ENCODE results near the gene DMD.
A peak's percentile ranks its signal among the peaks of the same experiment; 100 is the strongest.

Gene DMD

GRCh38 chrX:31522760-31523159 lies 1688.6 kb downstream of the DMD start:
- no peaks in the 10 kb centered on the region for H3K27me3 ChIP-seq (ENCODE audit: insufficient read depth, low read length)
- WGBS (ENCODE audit: extremely low coverage, insufficient coverage, insufficient read length), result no CpG with 5 or more reads among the region's 7 CpGs

DNA sequence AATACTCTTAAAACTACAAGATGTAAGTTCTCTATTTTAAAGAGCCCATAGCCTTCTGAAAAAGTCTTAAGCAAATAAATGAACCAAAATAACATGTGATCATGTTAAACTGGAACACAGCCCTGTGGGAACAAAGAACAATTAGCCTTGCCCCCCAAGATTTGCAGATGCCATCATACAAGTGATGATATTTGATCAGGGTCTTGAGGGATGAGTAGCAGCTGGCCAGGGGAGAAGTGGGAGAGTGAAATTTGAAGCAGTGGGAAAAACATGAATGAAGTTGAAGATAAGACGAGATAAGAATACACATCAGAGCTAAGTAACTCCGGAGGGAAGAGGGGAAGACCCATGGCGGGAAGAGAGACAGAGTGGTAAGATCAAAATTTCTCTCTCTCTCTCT lies 1689.4 kb downstream of the DMD start:
- H3K4me2 ChIP-seq (ENCODE audit: low read length), result no peak overlapping the region
- H3K14ac ChIP-seq (ENCODE audit: low read length), result no peak overlapping the region
- no peaks in the 10 kb centered on the region for H3K4me1 ChIP-seq (ENCODE audit: control insufficient read depth in 1 of 2, insufficient read depth in 2 of 2, low read length in 2 of 2)
- H2AFZ ChIP-seq (ENCODE audit: insufficient read depth, low read length, poor library complexity), result no peak overlapping the region
- no peak overlapping the region for H3K4me3 ChIP-seq (ENCODE audit: low read depth, low read length)
- no peak overlapping the region for H4K91ac ChIP-seq (ENCODE audit: low read depth, low read length)
- no peak for DNase-seq
- no peak overlapping the region for H3K23ac ChIP-seq (ENCODE audit: low read length)
- no peaks in the 10 kb centered on the region for H3K9me3 ChIP-seq (ENCODE audit: insufficient read depth, low read depth, low read length)
- no peak overlapping the region for H4K12ac ChIP-seq (ENCODE audit: low read depth, low read length)
- no peaks in the 10 kb centered on the region for H3K79me2 ChIP-seq (ENCODE audit: control insufficient read depth, insufficient read depth, low read length, poor library complexity)
- no peak overlapping the region for H2BK5ac ChIP-seq (ENCODE audit: low read depth, low read length, poor library complexity)
- no peak overlapping the region for H3K27ac ChIP-seq (ENCODE audit: low read depth, low read length)
- no peaks in the 10 kb centered on the region for H3K27me3 ChIP-seq (ENCODE audit: insufficient read depth, low read length)
- H3K9ac ChIP-seq (ENCODE audit: low read length), result no peak overlapping the region
- no peak overlapping the region for H3K4ac ChIP-seq (ENCODE audit: low read depth, low read length)
- no peak overlapping the region for H3K18ac ChIP-seq (ENCODE audit: low read length)
- no peak overlapping the region for H2BK12ac ChIP-seq (ENCODE audit: low read length)
- H2AK5ac ChIP-seq (ENCODE audit: low read length), result no peak overlapping the region
- no peak overlapping the region for H2BK120ac ChIP-seq (ENCODE audit: insufficient read depth, low read length, poor library complexity)
- H3K36me3 ChIP-seq (ENCODE audit: control insufficient read depth in 1 of 2, insufficient read depth in 2 of 2, low read length in 2 of 2), result no peaks in the 10 kb centered on the region
- H4K8ac ChIP-seq (ENCODE audit: low read depth, low read length), result no peak overlapping the region
- no CpG with 5 or more reads among the region's 3 CpGs for WGBS (ENCODE audit: extremely low coverage, insufficient coverage, insufficient read length)
- no peaks in the 10 kb centered on the region for H3K79me1 ChIP-seq (ENCODE audit: low read length)

More at GRCh38 chrX:31522760-31523159, 1688.6 kb downstream of the DMD start:
- H4K8ac ChIP-seq (ENCODE audit: low read depth, low read length), result no peak overlapping the region
- H2BK5ac ChIP-seq (ENCODE audit: low read depth, low read length, poor library complexity), result no peak overlapping the region
- no peak overlapping the region for H3K4me2 ChIP-seq (ENCODE audit: low read length)
- no peak overlapping the region for H3K27ac ChIP-seq (ENCODE audit: low read depth, low read length)
- no peak overlapping the region for H2AFZ ChIP-seq (ENCODE audit: insufficient read depth, low read length, poor library complexity)
- no peaks in the 10 kb centered on the region for H3K79me1 ChIP-seq (ENCODE audit: low read length)
- no peaks in the 10 kb centered on the region for H3K4me1 ChIP-seq (ENCODE audit: control insufficient read depth in 1 of 2, insufficient read depth in 2 of 2, low read length in 2 of 2)
- no peak overlapping the region for H3K4ac ChIP-seq (ENCODE audit: low read depth, low read length)
- no peaks in the 10 kb centered on the region for H3K9me3 ChIP-seq (ENCODE audit: insufficient read depth, low read depth, low read length)
- H3K79me2 ChIP-seq (ENCODE audit: control insufficient read depth, insufficient read depth, low read length, poor library complexity), result no peaks in the 10 kb centered on the region
- H4K91ac ChIP-seq (ENCODE audit: low read depth, low read length), result no peak overlapping the region
- H3K4me3 ChIP-seq (ENCODE audit: low read depth, low read length), result no peak overlapping the region
- H2BK12ac ChIP-seq (ENCODE audit: low read length), result no peak overlapping the region
- no peak overlapping the region for H3K23ac ChIP-seq (ENCODE audit: low read length)
- no peak overlapping the region for H3K9ac ChIP-seq (ENCODE audit: low read length)
- H3K18ac ChIP-seq (ENCODE audit: low read length), result no peak overlapping the region
- H4K12ac ChIP-seq (ENCODE audit: low read depth, low read length), result no peak overlapping the region
- DNase-seq, result no peak
- no peak overlapping the region for H2BK120ac ChIP-seq (ENCODE audit: insufficient read depth, low read length, poor library complexity)
- no peak overlapping the region for H3K14ac ChIP-seq (ENCODE audit: low read length)
- no peaks in the 10 kb centered on the region for H3K36me3 ChIP-seq (ENCODE audit: control insufficient read depth in 1 of 2, insufficient read depth in 2 of 2, low read length in 2 of 2)
- H2AK5ac ChIP-seq (ENCODE audit: low read length), result no peak overlapping the region

DNA sequence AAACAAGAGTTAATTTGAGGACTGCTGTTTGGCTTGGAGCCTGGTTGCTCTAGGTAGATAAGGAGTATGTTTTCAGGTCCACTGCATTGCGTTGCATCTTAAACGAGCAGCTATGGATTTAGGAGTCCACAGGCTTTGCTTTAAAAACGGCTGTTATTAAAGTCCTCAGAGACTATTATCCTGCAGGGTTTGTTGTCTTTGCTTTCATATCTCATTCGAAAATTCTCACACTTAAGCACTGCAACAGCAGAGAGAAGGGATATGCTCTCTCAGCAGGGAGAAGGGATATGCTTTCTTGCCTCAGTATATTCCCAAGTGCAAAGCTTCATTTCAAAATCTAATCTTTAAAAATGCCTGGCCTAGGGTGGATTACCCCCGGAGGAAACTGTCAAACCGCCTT lies 1694.8 kb downstream of the DMD start:
- no peak overlapping the region for H3K4ac ChIP-seq (ENCODE audit: low read depth, low read length)
- no peak overlapping the region for H2AK5ac ChIP-seq (ENCODE audit: low read length)
- no peaks in the 10 kb centered on the region for H3K79me1 ChIP-seq (ENCODE audit: low read length)
- no peaks in the 10 kb centered on the region for H3K36me3 ChIP-seq (ENCODE audit: control insufficient read depth in 1 of 2, insufficient read depth in 2 of 2, low read length in 2 of 2)
- H4K8ac ChIP-seq (ENCODE audit: low read depth, low read length), result no peak overlapping the region
- H3K4me3 ChIP-seq (ENCODE audit: low read depth, low read length), result no peak overlapping the region
- no peaks in the 10 kb centered on the region for H3K4me1 ChIP-seq (ENCODE audit: control insufficient read depth in 1 of 2, insufficient read depth in 2 of 2, low read length in 2 of 2)
- H3K27me3 ChIP-seq (ENCODE audit: insufficient read depth, low read length), result no peaks in the 10 kb centered on the region
- no peak overlapping the region for H2BK120ac ChIP-seq (ENCODE audit: insufficient read depth, low read length, poor library complexity)
- no peak overlapping the region for H3K4me2 ChIP-seq (ENCODE audit: low read length)
- no peak overlapping the region for H2AFZ ChIP-seq (ENCODE audit: insufficient read depth, low read length, poor library complexity)
- H4K91ac ChIP-seq (ENCODE audit: low read depth, low read length), result no peak overlapping the region
- H2BK12ac ChIP-seq (ENCODE audit: low read length), result no peak overlapping the region
- no peak overlapping the region for H2BK5ac ChIP-seq (ENCODE audit: low read depth, low read length, poor library complexity)
- H3K14ac ChIP-seq (ENCODE audit: low read length), result no peak overlapping the region
- H3K18ac ChIP-seq (ENCODE audit: low read length), result no peak overlapping the region
- no peak overlapping the region for H3K27ac ChIP-seq (ENCODE audit: low read depth, low read length)
- H3K9ac ChIP-seq (ENCODE audit: low read length), result no peak overlapping the region
- no peak overlapping the region for H3K23ac ChIP-seq (ENCODE audit: low read length)
- no peaks in the 10 kb centered on the region for H3K79me2 ChIP-seq (ENCODE audit: control insufficient read depth, insufficient read depth, low read length, poor library complexity)
- WGBS (ENCODE audit: extremely low coverage, insufficient coverage, insufficient read length), result no CpG with 5 or more reads among the region's 6 CpGs
- DNase-seq, result no peak
- H3K9me3 ChIP-seq (ENCODE audit: insufficient read depth, low read depth, low read length), result no peaks in the 10 kb centered on the region
- no peak overlapping the region for H4K12ac ChIP-seq (ENCODE audit: low read depth, low read length)

DNA sequence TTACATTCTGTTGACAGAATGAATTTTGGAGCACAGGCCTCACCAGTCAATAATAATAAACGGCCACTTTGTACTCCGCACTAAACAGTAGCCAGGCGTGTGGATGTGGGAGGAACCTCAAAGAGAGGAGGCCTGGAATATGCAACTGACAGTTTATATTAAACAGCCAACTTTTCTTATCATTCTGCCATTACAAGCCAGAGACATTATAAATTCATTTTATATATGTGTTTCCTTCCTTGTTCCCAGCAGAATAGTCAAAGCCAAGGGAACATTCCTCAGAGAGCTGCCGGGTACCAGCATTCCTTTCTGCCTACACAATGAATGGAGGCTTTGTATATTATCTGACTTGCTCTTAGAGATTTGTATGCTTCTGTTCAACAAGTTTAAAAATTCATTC lies 1703.0 kb downstream of the DMD start:
- H3K27me3 ChIP-seq (ENCODE audit: insufficient read depth, low read length), result no peaks in the 10 kb centered on the region
- no peaks in the 10 kb centered on the region for H3K36me3 ChIP-seq (ENCODE audit: control insufficient read depth in 1 of 2, insufficient read depth in 2 of 2, low read length in 2 of 2)
- peak; percentile 35 to 40 for DNase-seq
- H4K8ac ChIP-seq (ENCODE audit: low read depth, low read length), result no peak overlapping the region
- no peak overlapping the region for H3K23ac ChIP-seq (ENCODE audit: low read length)
- H2BK12ac ChIP-seq (ENCODE audit: low read length), result no peak overlapping the region
- H3K4me3 ChIP-seq (ENCODE audit: low read depth, low read length), result no peak overlapping the region
- H3K4ac ChIP-seq (ENCODE audit: low read depth, low read length), result no peak overlapping the region
- no peaks in the 10 kb centered on the region for H3K9me3 ChIP-seq (ENCODE audit: insufficient read depth, low read depth, low read length)
- H3K27ac ChIP-seq (ENCODE audit: low read depth, low read length), result no peak overlapping the region
- no CpG with 5 or more reads among the region's 4 CpGs for WGBS (ENCODE audit: extremely low coverage, insufficient coverage, insufficient read length)
- no peak overlapping the region for H3K14ac ChIP-seq (ENCODE audit: low read length)
- H2BK5ac ChIP-seq (ENCODE audit: low read depth, low read length, poor library complexity), result no peak overlapping the region
- no peak overlapping the region for H2BK120ac ChIP-seq (ENCODE audit: insufficient read depth, low read length, poor library complexity)
- no peak overlapping the region for H3K9ac ChIP-seq (ENCODE audit: low read length)
- H2AFZ ChIP-seq (ENCODE audit: insufficient read depth, low read length, poor library complexity), result no peak overlapping the region
- H4K12ac ChIP-seq (ENCODE audit: low read depth, low read length), result no peak overlapping the region
- H3K79me1 ChIP-seq (ENCODE audit: low read length), result no peaks in the 10 kb centered on the region
- H3K18ac ChIP-seq (ENCODE audit: low read length), result no peak overlapping the region
- H3K4me2 ChIP-seq (ENCODE audit: low read length), result no peak overlapping the region
- no peak overlapping the region for H2AK5ac ChIP-seq (ENCODE audit: low read length)
- no peaks in the 10 kb centered on the region for H3K4me1 ChIP-seq (ENCODE audit: control insufficient read depth in 1 of 2, insufficient read depth in 2 of 2, low read length in 2 of 2)
- no peaks in the 10 kb centered on the region for H3K79me2 ChIP-seq (ENCODE audit: control insufficient read depth, insufficient read depth, low read length, poor library complexity)
- no peak overlapping the region for H4K91ac ChIP-seq (ENCODE audit: low read depth, low read length)

All from trophoblast cell (in vitro differentiated cells and primary cell).